Omental fat pad (tissue), 4 donors: ENCODE measurements around the gene TASL. TPM values are rescaled to one million over a fixed set of nuclear protein-coding genes. Genes with fewer than 3 reads are reported as not detected.
"Not testable (repeated sequence)": the region's sequence is repeated elsewhere in the genome, so short reads cannot be mapped to it uniquely, and the experiment has no call there.

Experiments
- ATAC-seq: fragments of 150-250 bp; one replicate; pipeline ENCODE4 v1.9.1; 2016; ENCODE audit warnings: mild to moderate bottlenecking, moderate library complexity; ENCODE audit not compliant: low FRiP score
- DNase-seq: peaks from one replicate; pipeline ENCODE4 v3.0.0-alpha.2; 2019; ENCODE audit warnings: low spot score
- CTCF ChIP-seq, 3 donors: fragments of 450-650 bp; IDR thresholded peaks; one replicate each; pipeline ENCODE4 v1.5.1; 2016 to 2017; ENCODE audit warnings: antibody characterized with exemption in 3 of 3, mild to moderate bottlenecking in 3 of 3, moderate library complexity in 2 of 3
- total RNA-seq, 4 donors: library from RNA; depleted of rRNA; stranded (reverse); fragments of >200 nt; gene quantifications; one replicate each; pipeline ENCODE4 v1.1.0, GENCODE V29; 2016

The TASL gene
- total RNA-seq, 4 donors from 2014 or later = 1.0 to 6.6 (median 3.2) TPM

DNA sequence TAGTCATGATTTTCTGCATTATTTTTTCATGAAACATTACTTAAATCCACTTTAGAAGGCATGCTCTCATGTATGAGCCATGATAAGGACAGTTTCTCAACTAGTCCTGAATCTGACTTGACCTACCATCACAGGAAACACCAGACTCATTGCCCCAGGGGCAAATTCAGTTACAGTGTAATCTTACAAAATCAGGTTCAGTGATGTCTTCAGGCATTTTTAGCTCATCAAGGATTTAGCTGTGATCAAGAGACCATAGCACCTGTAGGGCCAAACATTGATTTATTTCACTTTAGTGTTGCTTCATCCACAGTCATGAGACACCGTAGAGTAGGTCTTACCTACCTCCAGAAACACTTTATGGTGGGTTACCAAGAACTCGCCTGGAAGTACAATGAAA is 3.1 kb upstream of the TASL start:
- DNase-seq = no peak
- TF ChIP-seq CTCF (IDR thresholded peaks at IDR 0.05) = no peak
- no peak for ATAC-seq

DNA sequence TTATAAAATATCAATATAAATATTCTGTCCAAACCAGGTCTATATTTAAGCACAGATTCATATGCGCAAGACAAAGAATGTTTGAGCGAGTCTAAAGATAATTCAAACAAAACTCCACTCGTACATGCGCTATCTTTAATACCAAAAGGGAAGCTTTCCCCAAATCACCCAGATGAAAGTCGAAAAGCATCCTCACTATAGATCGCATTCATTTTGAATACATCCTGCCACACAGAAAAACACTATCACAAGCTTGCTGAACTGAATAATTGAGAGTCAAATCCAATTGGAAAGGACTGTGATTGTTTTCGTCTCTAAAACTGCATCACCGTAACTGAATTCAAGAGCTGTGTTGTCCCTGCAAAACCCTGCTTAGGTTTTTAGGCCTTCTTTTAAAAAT is 685 bp downstream of the TASL start:
- DNase-seq (no peak), ATAC-seq (no peak)
- TF ChIP-seq CTCF (IDR thresholded peaks at IDR 0.05) = no peak

GRCh38 chrX:30573125-30573524 is 4.4 kb downstream of the TASL start:
- no peak for ATAC-seq
- no peak for TF ChIP-seq CTCF (IDR thresholded peaks at IDR 0.05)
- DNase-seq = no peak

DNA sequence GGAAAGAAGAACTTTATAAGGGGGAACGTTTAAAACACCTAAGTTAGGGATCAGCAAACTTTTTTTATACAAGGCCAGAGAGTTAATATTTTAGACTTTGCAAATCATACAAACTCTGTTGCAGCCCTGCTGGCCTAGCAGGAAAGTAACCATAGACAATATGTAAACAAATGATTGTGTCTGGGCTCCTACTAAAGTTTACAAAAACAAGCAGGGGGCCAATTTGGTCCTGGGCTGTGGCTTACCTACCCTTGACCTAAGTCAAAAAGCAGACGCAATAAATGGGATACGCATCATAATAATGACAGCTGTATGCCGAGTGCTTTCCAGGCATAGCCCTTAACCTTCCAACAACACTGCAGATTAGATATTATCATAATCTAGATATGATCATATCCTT is 4.9 kb downstream of the TASL start:
- TF ChIP-seq CTCF (IDR thresholded peaks at IDR 0.05) = no peak
- no peak for DNase-seq
- no peak for ATAC-seq

DNA sequence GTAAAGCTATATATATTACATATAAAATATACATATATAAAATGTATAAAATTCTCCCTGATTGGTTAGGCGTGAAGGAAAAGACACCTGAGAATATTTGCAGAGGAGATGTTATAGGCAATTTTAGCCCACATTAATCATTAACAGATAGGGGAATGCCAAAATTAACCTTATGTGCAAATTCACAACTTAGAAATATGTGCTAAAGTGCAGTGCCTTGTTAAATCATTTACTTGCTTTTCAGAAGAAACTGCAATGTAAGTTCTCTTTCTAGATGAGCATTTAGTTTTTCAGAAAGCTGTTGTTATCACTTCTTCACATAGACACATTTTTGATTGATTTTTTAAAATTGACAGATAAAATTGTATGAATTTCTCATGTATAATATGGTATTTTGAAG is 5.6 kb downstream of the TASL start:
- ATAC-seq (no peak), DNase-seq (no peak)
- no peak for TF ChIP-seq CTCF (IDR thresholded peaks at IDR 0.05)

- TF ChIP-seq CTCF (IDR thresholded peaks at IDR 0.05) = no peak
- DNase-seq (no peak), ATAC-seq (no peak)
These were observed 7.1 kb downstream of the TASL start for GRCh38 chrX:30570505-30570904.

GRCh38 chrX:30568136-30568535 is 9.4 kb downstream of the TASL start:
- ATAC-seq = no peak
- no peak for TF ChIP-seq CTCF (IDR thresholded peaks at IDR 0.05)
- no peak for DNase-seq

GRCh38 chrX:30563070-30563469 is 14.5 kb downstream of the TASL start:
- DNase-seq, ATAC-seq: not testable (repeated sequence)
